GM12875 (cell line): ENCODE measurements around the gene NKAIN2.

Experiments used
- H3K4me3 ChIP-seq: one replicate; pipeline ENCODE4 v1.5.1; 2011; ENCODE audit warnings: low read depth, low read length, control low read depth
- TF ChIP-seq, protein P1 (sequence below): IDR thresholded peaks from 2 replicates; pipeline ENCODE4 v1.5.1; 2011; ENCODE audit warnings: low read depth, mild to moderate bottlenecking, control low read depth, inconsistent platforms, low read length, moderate library complexity, borderline replicate concordance; ENCODE audit not compliant: insufficient read depth

The NKAIN2 gene

DNA sequence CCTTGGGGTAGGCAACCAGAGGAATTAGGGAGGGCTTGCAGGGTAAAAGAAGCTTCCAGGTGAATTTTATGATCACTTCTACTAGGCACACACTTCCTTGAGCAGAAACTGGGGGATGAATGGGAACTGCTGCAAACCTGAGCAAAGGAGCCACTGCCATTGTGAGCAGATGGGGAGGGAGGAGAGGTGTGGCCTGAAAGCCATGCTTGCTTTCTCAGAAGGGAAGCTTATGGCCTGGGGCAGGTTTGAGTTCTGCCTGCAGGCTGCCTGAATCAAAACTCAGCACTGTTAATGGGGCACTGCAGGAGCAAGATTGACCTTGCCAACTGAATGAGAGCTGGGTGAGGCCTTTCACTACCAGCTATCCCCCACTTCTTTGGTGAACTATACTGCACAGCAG lies 328.1 kb downstream of the NKAIN2 start:
- TF ChIP-seq, protein P1, sequence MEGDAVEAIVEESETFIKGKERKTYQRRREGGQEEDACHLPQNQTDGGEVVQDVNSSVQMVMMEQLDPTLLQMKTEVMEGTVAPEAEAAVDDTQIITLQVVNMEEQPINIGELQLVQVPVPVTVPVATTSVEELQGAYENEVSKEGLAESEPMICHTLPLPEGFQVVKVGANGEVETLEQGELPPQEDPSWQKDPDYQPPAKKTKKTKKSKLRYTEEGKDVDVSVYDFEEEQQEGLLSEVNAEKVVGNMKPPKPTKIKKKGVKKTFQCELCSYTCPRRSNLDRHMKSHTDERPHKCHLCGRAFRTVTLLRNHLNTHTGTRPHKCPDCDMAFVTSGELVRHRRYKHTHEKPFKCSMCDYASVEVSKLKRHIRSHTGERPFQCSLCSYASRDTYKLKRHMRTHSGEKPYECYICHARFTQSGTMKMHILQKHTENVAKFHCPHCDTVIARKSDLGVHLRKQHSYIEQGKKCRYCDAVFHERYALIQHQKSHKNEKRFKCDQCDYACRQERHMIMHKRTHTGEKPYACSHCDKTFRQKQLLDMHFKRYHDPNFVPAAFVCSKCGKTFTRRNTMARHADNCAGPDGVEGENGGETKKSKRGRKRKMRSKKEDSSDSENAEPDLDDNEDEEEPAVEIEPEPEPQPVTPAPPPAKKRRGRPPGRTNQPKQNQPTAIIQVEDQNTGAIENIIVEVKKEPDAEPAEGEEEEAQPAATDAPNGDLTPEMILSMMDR = no peak
- H3K4me3 ChIP-seq = no peak overlapping the region

DNA sequence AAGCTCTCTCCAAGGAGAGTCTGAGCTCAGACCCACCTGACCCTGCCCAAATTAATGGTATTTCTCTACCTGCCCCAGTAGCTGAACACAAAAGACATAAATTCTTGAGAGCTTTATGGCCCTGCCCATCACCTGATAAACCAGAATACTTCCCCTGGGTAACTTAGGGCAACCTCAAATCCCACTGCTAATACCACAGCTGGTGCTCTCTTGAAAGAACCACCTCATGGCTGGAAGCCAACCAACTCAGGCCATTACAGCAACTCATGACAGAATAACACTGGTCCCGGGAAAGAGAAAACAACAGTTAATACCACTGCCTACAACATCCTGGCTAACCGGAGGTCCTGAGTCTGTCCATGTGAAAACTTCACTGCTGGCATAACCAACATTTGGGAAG lies 328.6 kb downstream of the NKAIN2 start:
- TF ChIP-seq, protein P1 = no peak
- no peak overlapping the region for H3K4me3 ChIP-seq

DNA sequence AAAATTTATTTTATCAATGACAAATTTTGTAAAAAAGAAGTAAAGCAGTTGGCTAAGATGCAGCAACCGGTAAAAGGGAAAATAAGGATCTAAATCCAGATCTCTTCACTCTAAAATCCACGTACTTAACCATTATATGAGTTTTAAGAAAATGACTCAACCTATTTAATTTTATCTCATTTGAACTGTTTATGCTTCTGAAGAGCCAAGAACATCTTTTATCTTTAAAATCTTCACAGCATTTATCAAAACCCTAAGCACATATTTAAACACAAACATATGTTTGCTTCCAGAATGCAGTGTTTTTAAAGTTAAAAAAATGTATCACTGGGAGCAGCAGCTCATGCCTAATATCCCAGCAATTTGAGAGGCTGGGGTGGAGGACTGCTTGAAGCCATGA lies 339.2 kb downstream of the NKAIN2 start:
- TF ChIP-seq, protein P1 = no peak
- no peak overlapping the region for H3K4me3 ChIP-seq

DNA sequence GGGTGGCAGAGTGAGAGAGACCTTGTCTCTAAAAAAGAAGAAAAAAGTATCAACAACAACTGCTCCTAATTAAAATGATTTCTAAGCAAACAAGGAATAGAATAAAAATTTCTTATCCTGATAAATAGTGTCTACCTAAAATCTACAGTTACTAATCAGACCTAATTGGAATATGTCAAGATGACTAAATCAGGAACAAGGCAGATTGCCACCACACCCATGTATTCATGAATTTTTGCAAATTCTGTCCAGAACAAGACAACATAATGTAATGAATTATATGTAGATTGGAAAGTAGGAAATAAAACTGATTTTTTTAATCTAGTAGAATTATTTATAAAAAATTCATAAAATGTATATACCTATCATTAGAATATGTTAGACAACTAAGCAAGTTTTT lies 339.8 kb downstream of the NKAIN2 start:
- TF ChIP-seq, protein P1 = no peak
- H3K4me3 ChIP-seq = no peak overlapping the region

DNA sequence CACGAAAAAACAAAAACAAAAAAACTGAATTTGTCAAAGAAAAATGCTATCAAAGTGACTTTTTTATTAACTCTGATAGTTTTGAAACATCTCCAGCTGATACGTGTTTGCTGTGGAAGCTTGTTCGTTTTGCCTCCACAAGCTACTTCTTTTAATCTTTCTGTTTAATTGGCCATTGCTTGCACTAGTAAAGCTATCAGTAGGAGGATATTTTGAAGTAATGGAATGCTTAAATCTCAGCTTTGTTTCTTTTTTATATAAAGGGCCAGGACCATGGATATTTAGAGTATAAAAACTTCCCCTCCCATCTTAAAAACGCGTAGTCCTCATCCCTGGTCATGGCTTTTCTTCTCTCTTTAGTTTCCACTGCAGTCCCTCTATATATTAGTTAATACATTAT lies 344.0 kb downstream of the NKAIN2 start:
- TF ChIP-seq, protein P1 = no peak
- no peak overlapping the region for H3K4me3 ChIP-seq

DNA sequence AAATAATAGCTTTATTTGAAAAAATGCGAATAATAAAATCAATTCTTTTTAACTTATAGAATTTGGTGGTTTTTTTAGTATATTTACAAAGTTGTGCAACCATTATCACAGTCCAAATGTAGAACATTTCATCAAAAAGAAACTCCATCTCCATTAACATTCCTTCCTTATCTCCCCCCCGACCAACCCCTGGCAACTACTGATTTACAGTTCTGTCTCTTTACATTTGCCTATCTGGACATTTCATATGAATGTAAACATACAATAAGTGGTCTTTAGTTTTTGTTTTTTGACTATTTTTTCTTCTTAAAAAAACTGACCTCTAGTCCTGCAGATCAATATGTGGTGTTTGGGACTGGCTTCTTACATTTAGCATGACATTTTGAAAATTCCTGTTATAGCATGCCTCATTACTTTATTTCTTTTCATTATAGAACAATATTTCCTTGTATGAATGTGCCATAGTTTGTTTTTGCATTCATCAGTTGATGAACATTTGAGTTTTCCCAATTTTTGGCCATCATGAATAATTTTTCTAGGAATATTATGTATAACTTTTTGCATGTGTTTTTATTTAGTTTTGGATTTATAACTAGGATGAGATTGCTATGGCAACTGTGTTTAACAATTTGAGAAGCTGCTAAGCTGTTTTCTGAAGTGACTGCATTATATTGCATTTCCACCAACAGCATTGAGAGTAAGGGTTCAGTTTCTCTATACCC lies 344.7 kb downstream of the NKAIN2 start:
- TF ChIP-seq, protein P1 = no peak
- H3K4me3 ChIP-seq = no peak overlapping the region

DNA sequence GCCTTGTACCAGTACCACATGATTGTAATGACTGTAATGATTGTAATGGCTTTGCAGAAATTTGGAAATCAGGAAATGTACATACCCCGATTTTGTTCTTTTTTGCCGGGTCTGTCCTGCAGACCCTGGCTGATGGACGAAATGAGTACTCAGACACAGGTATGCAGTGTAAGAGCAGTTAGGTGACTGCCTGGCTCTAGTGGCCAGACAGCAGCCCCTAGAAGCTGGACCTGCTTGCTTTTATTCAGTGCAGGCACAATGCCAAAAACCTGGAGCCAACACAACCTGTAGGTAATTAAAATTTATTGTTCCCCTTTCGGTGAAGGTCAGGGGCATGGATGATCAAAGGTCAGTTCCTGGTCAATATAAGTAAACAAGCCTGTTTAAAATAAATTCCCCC lies 346.0 kb downstream of the NKAIN2 start:
- TF ChIP-seq, protein P1 = no peak
- no peak overlapping the region for H3K4me3 ChIP-seq
